Kidney (tissue), 14 donors: ENCODE data around the gene DBN1. TPM values are rescaled to one million over a fixed set of nuclear protein-coding genes. Genes with fewer than 3 reads are reported as not detected.
A peak's percentile ranks its signal among the peaks of the same experiment; 100 is the strongest.

Experiments
- DNase-seq, 5 donors: peaks; one replicate each; pipeline ENCODE4 v3.0.0-alpha.2; 2013 to 2020
- FAIRE-seq: peaks from 2 replicates; lab custom pipeline; 2012; peaks lifted over from hg19 to GRCh38; lab: Jason Lieb, UNC
- H3K27ac ChIP-seq, 2 donors: one replicate each; pipeline ENCODE4 v1.7.0; 2013; ENCODE audit warnings: low read depth in 2 of 2, low read length in 2 of 2, inconsistent platforms in 1 of 2
- H3K27me3 ChIP-seq: one replicate; pipeline ENCODE4 v1.7.1; 2013; ENCODE audit warnings: low read length, inconsistent platforms; ENCODE audit not compliant: control insufficient read depth, insufficient read depth
- H3K36me3 ChIP-seq, 3 donors: one replicate each; pipeline versions ENCODE4 v1.7.0 to v1.7.1; 2013; ENCODE audit warnings: low read length in 3 of 3, control low read depth in 1 of 3, inconsistent platforms in 1 of 3; ENCODE audit not compliant: insufficient read depth in 3 of 3, control insufficient read depth in 2 of 3
- H3K4me1 ChIP-seq, 3 donors: one replicate each; pipeline versions ENCODE4 v1.7.0 to v1.7.1; 2013; ENCODE audit warnings: low read length in 3 of 3, inconsistent platforms in 1 of 3, low read depth in 1 of 3; ENCODE audit not compliant: control insufficient read depth in 2 of 3, insufficient read depth in 2 of 3
- H3K4me3 ChIP-seq, 3 donors: one replicate each; pipeline versions ENCODE4 v1.7.0 to v1.8.1; 2013; ENCODE audit warnings: low read length in 3 of 3, control low read depth in 1 of 3, inconsistent platforms in 1 of 3
- H3K9ac ChIP-seq, 3 donors: one replicate each; pipeline versions ENCODE4 v1.7.0 to v1.7.1; 2013; ENCODE audit warnings: low read length in 3 of 3, control low read depth in 1 of 3, inconsistent platforms in 1 of 3
- H3K9me3 ChIP-seq, 3 donors: one replicate each; pipeline versions ENCODE4 v1.7.0 to v1.7.1; 2013; ENCODE audit warnings: low read length in 3 of 3, control low read depth in 1 of 3, inconsistent platforms in 1 of 3; ENCODE audit not compliant: control insufficient read depth in 2 of 3, insufficient read depth in 1 of 3
- CTCF ChIP-seq: IDR thresholded peaks from 3 replicates; pipeline ENCODE4 v1.5.1; 2012; ENCODE audit warnings: mild to moderate bottlenecking, moderate library complexity, borderline replicate concordance; ENCODE audit not compliant: insufficient read depth; ENCODE audit errors: extremely low read depth
- intact Hi-C: fragments of 100-400 bp; cut with DNase I; formaldehyde crosslinking; loops from one replicate; pipeline ENCODE4 v1.11.1; 2022
- polyA plus RNA-seq: library from polyadenylated mRNA; stranded (reverse); fragments of 350-450 nt; fragmentation: Illumina TruSeq; extraction: RNeasy Lipid Tissue Mini Kit (QIAGEN cat#74804); gene quantifications from one replicate; pipeline ENCODE4 v1.2.3, GENCODE V29; 2014; ENCODE audit warnings: low read depth, low replicate concordance; ENCODE audit not compliant: insufficient read depth
- total RNA-seq: library from RNA; stranded (reverse); fragmentation: NEBNext Ultra II Directional; extraction: Animal tissue kit (Norgen Biotek cat#: 25700); gene quantifications from one replicate; pipeline ENCODE4 v1.2.1, GENCODE V29; 2021
- donor health status: control.
- donor health status: control.
- donor health status: control.
- donor health status: control.
- donor health status: control.
- donor health status: DM: yes; HTN: yes; CAD: no.
- donor health status: Normal renal cell carcinoma (clear cell type).

DBN1 gene
- total and polyA plus RNA-seq, 2 donors from 2014 or later: 56.5 to 64.2 TPM

- no peak for TF ChIP-seq CTCF
- FAIRE-seq (no peak), DNase-seq (no peak)
- no peaks in the 10 kb centered on the region for H3K36me3 ChIP-seq
- no peaks in the 10 kb centered on the region for H3K9me3 ChIP-seq
- intact Hi-C loops: no loop called here
- H3K27me3 ChIP-seq: no peaks in the 10 kb centered on the region
- no peak overlapping the region for H3K9ac ChIP-seq
- peaks cover 0 to 5% (median 3%) of the 10 kb centered on the region in 3 donors for H3K4me1 ChIP-seq
- no peak overlapping the region for H3K27ac ChIP-seq
- H3K4me3 ChIP-seq: no peak overlapping the region
These were observed 28.6 kb upstream of the DBN1 start for GRCh38 chr5:177501874-177502678.

- DNase-seq (peak; percentile 91 to 96 (median 93)), FAIRE-seq (no peak)
- H3K36me3 ChIP-seq: no peaks in the 10 kb centered on the region
- H3K9me3 ChIP-seq: no peaks in the 10 kb centered on the region
- no peak overlapping the region for H3K9ac ChIP-seq
- TF ChIP-seq CTCF: peak; percentile 89
- peaks cover 0 to 9% (median 3%) of the 10 kb centered on the region in 3 donors for H3K4me1 ChIP-seq
- intact Hi-C loops: no loop called here
- no peak overlapping the region for H3K4me3 ChIP-seq
- H3K27me3 ChIP-seq: no peaks in the 10 kb centered on the region
- H3K27ac ChIP-seq: no peak overlapping the region
These were observed 27.5 kb upstream of the DBN1 start for GRCh38 chr5:177500685-177501522.

- intact Hi-C loops: no loop called here
- Histone ChIP-seq H3K4me3 (no peak overlapping the region), H3K27me3 (no peaks in the 10 kb centered on the region), H3K27ac (no peak overlapping the region), H3K9me3 (no peaks in the 10 kb centered on the region), H3K4me1 (peaks cover 0 to 9% (median 3%) of the 10 kb centered on the region in 3 donors), H3K36me3 (no peaks in the 10 kb centered on the region), H3K9ac (no peak overlapping the region)
- no peak for FAIRE-seq
- no peak for DNase-seq
- TF ChIP-seq CTCF: no peak
These were observed 26.4 kb upstream of the DBN1 start for GRCh38 chr5:177499842-177500241.
